ENCODE data around the gene ULK4. TPM values are rescaled to one million over a fixed set of nuclear protein-coding genes. Genes with fewer than 3 reads are reported as not detected.

ULK4 gene
- total and polyA plus RNA-seq, 2 of the 8 experiments (the other 6 are each of a cell fraction or from before 2014, with no cell fraction given) = 3.0 to 10.8 TPM

DNA sequence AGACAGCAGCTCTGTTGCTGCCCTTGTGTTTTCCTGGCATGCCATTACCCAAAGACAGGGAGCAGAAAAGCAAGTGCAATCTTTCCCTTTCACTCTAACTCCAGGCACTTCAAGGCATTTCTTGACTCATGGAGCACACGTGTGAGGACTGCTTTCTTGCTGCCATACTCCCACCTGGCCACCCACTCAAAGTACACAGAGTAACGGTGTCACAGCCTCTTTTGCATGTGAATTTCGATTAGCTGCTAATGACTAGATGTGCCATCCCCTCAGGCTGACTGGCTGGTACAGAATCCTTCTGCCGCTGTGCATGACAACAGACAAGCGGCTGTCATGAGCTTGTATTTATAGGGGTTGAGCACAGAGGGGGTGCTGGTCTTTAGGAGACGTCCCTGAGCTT is 382.0 kb downstream of the ULK4 start:
- no peak overlapping the region for H4K8ac ChIP-seq (ENCODE audit: extremely low read depth, insufficient read depth, low read length)
- H3K27me3 ChIP-seq (replicated peaks in 1 of 4; ENCODE audit: control insufficient read depth in 3 of 4, extremely low read depth in 1 of 4, insufficient read depth in 3 of 4, low read length in 3 of 4) = no peaks in the 10 kb centered on the region
- no peak overlapping the region for H3K4ac ChIP-seq (replicated peaks; ENCODE audit: insufficient read length, low read depth, low read length)
- no peak overlapping the region for H3K9ac ChIP-seq (replicated peaks in 1 of 4; ENCODE audit: extremely low read depth in 1 of 4, low read depth in 3 of 4, low read length in 3 of 4)
- no peak overlapping the region for H4K91ac ChIP-seq (replicated peaks; ENCODE audit: insufficient read length, low read length)
- H3K18ac ChIP-seq (ENCODE audit: extremely low read depth, low read length) = no peak overlapping the region
- no peak overlapping the region for H3K14ac ChIP-seq (ENCODE audit: insufficient read length)
- H3K9me3 ChIP-seq (ENCODE audit: insufficient read depth in 2 of 2, low read depth in 1 of 2, low read length in 1 of 2) = no peaks in the 10 kb centered on the region
- no peaks in the 10 kb centered on the region for H3K36me3 ChIP-seq (ENCODE audit: control insufficient read depth in 2 of 4, insufficient read depth in 4 of 4, low read length in 3 of 4)
- H3K23me2 ChIP-seq (ENCODE audit: low read depth, low read length) = no peaks in the 10 kb centered on the region
- peak overlapping the region; percentile 57 for H2BK5ac ChIP-seq (ENCODE audit: low read depth, low read length)
- ChIA-PET CTCF (ENCODE audit: partially characterized antibody) (interaction anchor here (0.6 to 1.6 kb wide), 4 partner anchors 14 to 419 kb away, joined by 3 to 4 read pairs (median 3); no protein-coding TSS in a partner anchor), POLR2A (ENCODE audit: partially characterized antibody) (no interaction called here)
- H2BK15ac ChIP-seq (ENCODE audit: low read length) = no peak overlapping the region
- H3K56ac ChIP-seq (replicated peaks; ENCODE audit: insufficient read length, low read depth, low read length) = no peak overlapping the region
- no peak overlapping the region for H4K5ac ChIP-seq (ENCODE audit: insufficient read length, low read depth, low read length)
- WGBS, 2 experiments (ENCODE audit: extremely low coverage in 1 of 2, insufficient coverage in 1 of 2, insufficient read length in 1 of 2, insufficient replicate concordance in 2 of 2, low coverage in 1 of 2, low lambda C conversion rate in 2 of 2, missing lambda C conversion rate in 1 of 2) = 84% methylated on average over 6 of the region's 6 CpGs; no CpG with 5 or more reads in 1 of the 2 experiments
- H2AK5ac ChIP-seq (ENCODE audit: low read depth, low read length) = peak overlapping the region; percentile 93
- DNase-seq (ENCODE audit: low read depth in 1 of 2, low spot score in 2 of 2) (no peak), FAIRE-seq (no peak)
- H3K27ac ChIP-seq (ENCODE audit: low read depth, low read length) = 0 out of 2 replicates have a peak overlapping the region, but pooled peaks have one; percentile 28
- no peaks in the 10 kb centered on the region for H4K20me1 ChIP-seq (replicated peaks in 1 of 2; ENCODE audit: control insufficient read depth in 1 of 2, insufficient read depth in 2 of 2, low read length in 2 of 2)
- no peak overlapping the region for H3K4me2 ChIP-seq (ENCODE audit: insufficient read depth in 1 of 2, low read depth in 2 of 2, low read length in 2 of 2)
- H2BK20ac ChIP-seq (ENCODE audit: low read length) = no peak overlapping the region
- no peaks in the 10 kb centered on the region for H3K79me2 ChIP-seq (ENCODE audit: control insufficient read depth in 1 of 2, insufficient read depth in 2 of 2, low read length in 2 of 2)
- H3K4me3 ChIP-seq (ENCODE audit: extremely low read depth in 1 of 4, insufficient read depth in 2 of 4, low read depth in 3 of 4, low read length in 4 of 4) = no peak overlapping the region
- peak overlapping the region; percentile 73 for H2BK120ac ChIP-seq (replicated peaks; ENCODE audit: low read depth, low read length)
- no peaks in the 10 kb centered on the region for H3K79me1 ChIP-seq (ENCODE audit: low read depth, low read length)
- H3K4me1 ChIP-seq (replicated peaks in 1 of 4; ENCODE audit: control insufficient read depth in 3 of 4, insufficient read depth in 4 of 4, low read length in 3 of 4) = peaks cover 2 to 19% (median 12%) of the 10 kb centered on the region in 4 experiments; a peak in 6 of 7 replicates
- H2AFZ ChIP-seq (ENCODE audit: low read length) = no peak overlapping the region
- H3K23ac ChIP-seq (ENCODE audit: insufficient read length) = no peak overlapping the region
- peak overlapping the region; percentile 85 for H2BK12ac ChIP-seq (ENCODE audit: low read depth, low read length)
- TF ChIP-seq, protein P1, sequence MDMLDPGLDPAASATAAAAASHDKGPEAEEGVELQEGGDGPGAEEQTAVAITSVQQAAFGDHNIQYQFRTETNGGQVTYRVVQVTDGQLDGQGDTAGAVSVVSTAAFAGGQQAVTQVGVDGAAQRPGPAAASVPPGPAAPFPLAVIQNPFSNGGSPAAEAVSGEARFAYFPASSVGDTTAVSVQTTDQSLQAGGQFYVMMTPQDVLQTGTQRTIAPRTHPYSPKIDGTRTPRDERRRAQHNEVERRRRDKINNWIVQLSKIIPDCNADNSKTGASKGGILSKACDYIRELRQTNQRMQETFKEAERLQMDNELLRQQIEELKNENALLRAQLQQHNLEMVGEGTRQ (IDR thresholded peaks at IDR 0.05; ENCODE audit: low read length) = no peak
- TF ChIP-seq HDAC2 (IDR thresholded peaks at IDR 0.05; ENCODE audit: borderline replicate concordance in 1 of 2, low read depth in 2 of 2, low read length in 2 of 2) (no peak), SP2 (IDR thresholded peaks at IDR 0.05; ENCODE audit: low read length) (no peak), CBX8 (IDR thresholded peaks at IDR 0.05; ENCODE audit: borderline replicate concordance, low read depth, low read length) (no peak), CBX5 (IDR thresholded peaks at IDR 0.05; ENCODE audit: low read depth, low read length) (no peak), TEAD4 (IDR thresholded peaks at IDR 0.05; ENCODE audit: low read depth, low read length) (no peak), SUZ12 (IDR thresholded peaks at IDR 0.05; ENCODE audit: low read length) (no peak), BCL11A (IDR thresholded peaks at IDR 0.05; ENCODE audit: low read depth in 2 of 2, low read length in 2 of 2) (no peak), BRCA1 (IDR thresholded peaks at IDR 0.05; ENCODE audit: low read depth, low read length) (no peak), EZH2 (IDR thresholded peaks at IDR 0.05; ENCODE audit: low read depth, low read length, severe bottlenecking) (no peak)
- TF ChIP-seq, protein P2, sequence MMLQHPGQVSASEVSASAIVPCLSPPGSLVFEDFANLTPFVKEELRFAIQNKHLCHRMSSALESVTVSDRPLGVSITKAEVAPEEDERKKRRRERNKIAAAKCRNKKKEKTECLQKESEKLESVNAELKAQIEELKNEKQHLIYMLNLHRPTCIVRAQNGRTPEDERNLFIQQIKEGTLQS (IDR thresholded peaks at IDR 0.05; ENCODE audit: insufficient read depth, low read depth, low read length) = no peak

All from H1 (cell line).